ENCODE results near the gene MAP3K19.

The MAP3K19 gene

GRCh38 chr2:134917888-134918525 is 129.2 kb downstream of the MAP3K19 start:
- in situ Hi-C loops (cut with MboI; ENCODE audit: low sequenced_read_pairs, unreplicated experiment), result no loop called here
- no peak for DNase-seq (ENCODE audit: low spot score)
- peak; percentile 15 for TF ChIP-seq CTCF (IDR thresholded peaks at IDR 0.05; ENCODE audit: borderline replicate concordance, control extremely low read depth, extremely low read depth, insufficient read depth, missing control alignments)

- no peak for DNase-seq (ENCODE audit: low spot score)
- TF ChIP-seq CTCF (IDR thresholded peaks at IDR 0.05; ENCODE audit: borderline replicate concordance, control extremely low read depth, extremely low read depth, insufficient read depth, missing control alignments), result no peak
- in situ Hi-C loops (cut with MboI; ENCODE audit: low sequenced_read_pairs, unreplicated experiment), result no loop called here
Observed at GRCh38 chr2:134917360-134917865, 129.8 kb downstream of the MAP3K19 start.
